ES-I3 (cell line): ENCODE measurements around the gene PLCH1.

Experiments
- H3K36me3 ChIP-seq: 2 replicates; pipeline ENCODE4 v1.6.1; 2013; ENCODE audit warnings: mild to moderate bottlenecking, low read length, control low read depth, moderate library complexity; ENCODE audit not compliant: insufficient read depth
- H3K4me1 ChIP-seq: 2 replicates; pipeline ENCODE4 v1.6.1; 2013; ENCODE audit warnings: mild to moderate bottlenecking, control low read depth, low read length; ENCODE audit not compliant: insufficient read depth
- H3K9ac ChIP-seq: 2 replicates; pipeline ENCODE4 v1.6.1; 2013; ENCODE audit warnings: low read depth, mild to moderate bottlenecking, low read length, moderate library complexity
- H3K9me3 ChIP-seq: 2 replicates; pipeline ENCODE4 v1.6.1; 2013; ENCODE audit warnings: mild to moderate bottlenecking, low read length, moderate library complexity; ENCODE audit not compliant: control insufficient read depth, insufficient read depth

Gene PLCH1

GRCh38 chr3:155362808-155363689 lies 381.8 kb downstream of the PLCH1 start:
- H3K9ac ChIP-seq: no peak overlapping the region
- H3K4me1 ChIP-seq: peaks cover 31% of the 10 kb centered on the region
- peaks cover 2% of the 10 kb centered on the region; the same call in 1 of the 2 replicates for H3K9me3 ChIP-seq
- H3K36me3 ChIP-seq: no peaks in the 10 kb centered on the region

DNA sequence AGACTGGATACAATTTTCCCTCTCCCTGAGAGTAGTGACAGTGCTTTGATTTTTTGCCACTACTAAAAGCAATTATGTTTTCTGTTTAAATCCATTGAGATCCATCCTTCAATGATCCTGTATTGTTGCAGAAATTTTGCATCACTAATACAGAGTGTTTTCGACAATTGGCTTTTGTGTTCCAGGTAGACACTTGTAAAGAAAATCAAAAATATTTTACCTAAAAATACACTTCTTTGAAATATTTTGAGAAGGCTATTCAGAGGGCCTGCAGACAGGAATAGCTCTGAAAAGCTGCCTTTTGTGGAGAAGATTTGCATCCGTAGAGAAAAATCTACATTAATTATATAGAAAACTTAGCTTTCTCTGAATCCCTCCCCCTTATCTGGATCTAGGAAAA lies 384.6 kb downstream of the PLCH1 start:
- Histone ChIP-seq H3K4me1 (peaks cover 25% of the 10 kb centered on the region), H3K36me3 (no peaks in the 10 kb centered on the region), H3K9me3 (peaks cover 2% of the 10 kb centered on the region; the same call in 1 of the 2 replicates), H3K9ac (no peak overlapping the region)

DNA sequence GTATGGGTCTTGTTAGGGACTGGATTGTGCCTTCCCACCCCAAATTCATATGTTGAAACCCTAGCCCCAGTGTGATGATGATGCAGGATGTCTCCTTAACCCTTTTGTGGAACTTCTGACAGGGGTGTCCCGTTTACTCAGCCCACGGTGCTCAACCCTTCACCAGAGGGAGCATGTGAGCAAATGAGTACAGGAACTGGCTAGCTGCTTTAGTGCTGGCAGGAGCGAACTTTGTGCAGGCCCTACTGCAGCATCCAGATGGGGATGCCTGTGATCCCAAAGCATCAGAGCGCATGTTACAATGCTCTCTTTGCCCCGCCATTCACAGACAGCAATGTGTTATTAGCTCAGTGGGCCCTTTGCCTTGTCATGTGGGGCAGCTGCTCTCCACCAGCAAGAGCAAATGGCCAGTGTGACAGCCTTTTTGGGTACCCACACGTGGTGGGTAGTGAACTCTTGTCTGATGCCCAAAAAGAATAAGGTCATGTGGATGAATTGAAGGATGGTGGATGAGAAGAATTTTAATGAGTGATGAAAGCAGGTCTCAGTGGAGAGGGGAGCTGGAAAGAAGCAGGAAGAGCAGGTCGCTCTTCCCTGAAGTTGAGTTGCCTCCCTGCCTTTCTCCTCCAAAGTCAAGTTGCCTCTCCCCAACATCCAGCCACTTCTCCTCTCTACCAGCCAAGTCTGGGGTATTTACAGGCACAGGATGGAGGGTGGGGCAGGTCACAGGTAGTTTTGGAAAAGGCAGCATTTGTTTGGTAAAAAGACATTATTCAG lies 388.1 kb downstream of the PLCH1 start:
- Histone ChIP-seq H3K9ac (no peak overlapping the region), H3K4me1 (peaks cover 13% of the 10 kb centered on the region; the same call in 1 of the 2 replicates), H3K9me3 (no peaks in the 10 kb centered on the region), H3K36me3 (no peaks in the 10 kb centered on the region)

DNA sequence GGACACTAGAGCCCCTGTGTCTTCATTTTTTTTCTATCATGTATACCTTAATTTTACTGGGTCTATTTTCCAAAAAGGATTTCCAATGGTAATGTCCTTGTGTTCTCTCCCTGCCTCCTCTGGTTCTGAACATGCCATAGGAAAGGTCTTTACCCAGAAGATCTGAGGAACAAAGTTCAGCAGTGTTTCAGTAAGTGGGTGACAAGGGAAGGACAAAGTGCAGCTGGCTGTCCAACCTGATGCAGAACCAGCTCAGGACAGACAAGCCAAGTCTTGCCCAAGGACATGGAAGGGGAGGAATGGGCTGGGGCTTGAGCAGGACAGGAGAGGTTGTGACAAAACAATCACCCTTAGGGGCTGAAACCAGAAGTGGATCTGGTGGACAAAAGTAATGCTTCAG lies 390.2 kb downstream of the PLCH1 start:
- Histone ChIP-seq H3K4me1 (peaks cover 5% of the 10 kb centered on the region; the same call in 1 of the 2 replicates), H3K36me3 (no peaks in the 10 kb centered on the region), H3K9ac (no peak overlapping the region), H3K9me3 (no peaks in the 10 kb centered on the region)

DNA sequence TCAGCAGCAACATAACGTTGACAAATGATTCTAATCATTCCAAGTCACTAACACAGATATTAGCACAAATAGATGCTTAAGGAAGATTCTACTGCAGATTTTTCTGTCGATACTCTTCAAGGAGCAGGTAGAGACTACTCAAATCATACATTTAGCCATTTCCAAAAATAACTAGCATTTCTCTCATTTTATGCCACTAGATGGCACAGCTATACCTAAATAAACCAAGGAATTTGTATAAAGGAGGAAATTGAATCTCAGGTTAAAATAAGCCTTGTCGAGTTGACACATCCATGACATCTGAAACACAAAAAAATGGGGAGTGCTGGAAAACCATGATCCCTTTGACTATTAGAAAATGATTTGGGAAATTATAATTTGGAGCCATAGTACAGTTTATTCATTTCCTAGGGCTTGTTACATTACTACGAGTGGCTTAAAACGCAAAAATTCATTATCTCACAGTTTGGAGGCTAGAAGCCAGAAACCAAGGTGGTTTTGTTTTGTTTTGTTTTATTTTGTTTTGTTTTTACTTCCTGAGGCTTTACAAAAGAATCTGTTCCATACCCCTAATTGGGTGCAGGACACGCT lies 391.9 kb downstream of the PLCH1 start:
- H3K9me3 ChIP-seq: no peaks in the 10 kb centered on the region
- H3K4me1 ChIP-seq: peaks cover 5% of the 10 kb centered on the region; the same call in 1 of the 2 replicates
- no peaks in the 10 kb centered on the region for H3K36me3 ChIP-seq
- H3K9ac ChIP-seq: no peak overlapping the region

- no peaks in the 10 kb centered on the region for H3K9me3 ChIP-seq
- H3K4me1 ChIP-seq: no peaks in the 10 kb centered on the region
- no peaks in the 10 kb centered on the region for H3K36me3 ChIP-seq
- H3K9ac ChIP-seq: no peak overlapping the region
Measured at GRCh38 chr3:155350571-155350970, 394.3 kb downstream of the PLCH1 start.

GRCh38 chr3:155347901-155348300 lies 397.0 kb downstream of the PLCH1 start:
- H3K9ac ChIP-seq: no peak overlapping the region
- H3K4me1 ChIP-seq: no peaks in the 10 kb centered on the region
- no peaks in the 10 kb centered on the region for H3K9me3 ChIP-seq
- H3K36me3 ChIP-seq: no peaks in the 10 kb centered on the region

DNA sequence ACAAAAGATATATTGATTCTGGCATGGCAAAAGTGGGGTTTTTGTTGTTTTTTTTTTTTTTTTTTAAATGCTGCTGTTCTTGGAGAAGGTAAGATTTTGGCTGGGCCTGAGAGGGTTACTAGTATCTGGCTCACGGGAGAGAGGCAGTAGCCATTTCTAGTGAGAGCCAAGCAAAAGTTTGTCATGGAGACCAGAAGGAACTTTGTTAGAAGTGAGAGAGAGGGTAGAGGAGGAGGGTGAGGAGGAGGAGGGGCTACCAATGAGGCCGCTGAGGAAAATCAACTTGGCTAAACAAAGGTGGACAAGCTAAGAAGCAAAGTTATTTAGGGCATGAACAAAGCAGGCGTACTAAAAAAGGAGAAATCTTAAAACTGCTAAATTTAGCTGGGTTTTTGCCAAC lies 402.5 kb downstream of the PLCH1 start:
- Histone ChIP-seq H3K36me3 (no peaks in the 10 kb centered on the region), H3K9ac (no peak overlapping the region), H3K4me1 (no peaks in the 10 kb centered on the region), H3K9me3 (no peaks in the 10 kb centered on the region)

GRCh38 chr3:155339052-155339451 lies 405.8 kb downstream of the PLCH1 start:
- Histone ChIP-seq H3K9ac (no peak overlapping the region), H3K36me3 (no peaks in the 10 kb centered on the region; the same call in 1 of the 2 replicates), H3K9me3 (no peaks in the 10 kb centered on the region), H3K4me1 (no peaks in the 10 kb centered on the region)

DNA sequence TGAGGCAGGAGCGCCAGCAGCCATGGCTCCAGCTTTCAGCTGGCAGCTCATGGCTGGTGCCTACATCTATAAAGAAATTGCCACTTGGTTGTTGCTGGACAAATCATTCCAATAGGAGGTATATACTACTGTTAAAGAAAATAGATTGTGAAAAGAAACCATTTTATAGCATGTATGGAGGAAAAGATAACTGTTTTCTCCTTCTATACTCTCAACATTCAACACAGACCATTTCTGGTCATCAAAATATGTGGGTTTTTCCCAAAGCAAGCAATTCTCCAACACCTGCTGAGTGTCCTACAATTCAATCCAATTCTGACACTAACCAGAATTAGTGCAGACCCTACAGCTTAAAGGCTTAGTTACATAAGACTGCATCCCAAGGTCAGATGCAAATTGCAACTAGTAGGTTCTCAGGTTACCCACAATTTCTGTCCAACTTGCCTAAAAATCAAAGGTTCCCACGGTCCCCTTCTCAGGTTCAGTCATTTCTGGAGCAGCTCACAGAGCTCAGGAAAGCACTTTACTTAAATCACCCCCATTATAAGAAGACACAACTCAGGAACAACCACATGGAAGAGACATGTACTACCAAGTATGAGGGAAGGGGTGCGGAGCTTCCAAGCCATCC lies 409.0 kb downstream of the PLCH1 start:
- H3K9me3 ChIP-seq: no peaks in the 10 kb centered on the region
- no peak overlapping the region for H3K9ac ChIP-seq
- no peaks in the 10 kb centered on the region for H3K4me1 ChIP-seq
- H3K36me3 ChIP-seq: no peaks in the 10 kb centered on the region; the same call in 1 of the 2 replicates

GRCh38 chr3:155334914-155335723 lies 409.8 kb downstream of the PLCH1 start:
- H3K9me3 ChIP-seq: no peaks in the 10 kb centered on the region
- no peak overlapping the region for H3K9ac ChIP-seq
- no peaks in the 10 kb centered on the region for H3K4me1 ChIP-seq
- no peaks in the 10 kb centered on the region; the same call in 1 of the 2 replicates for H3K36me3 ChIP-seq

DNA sequence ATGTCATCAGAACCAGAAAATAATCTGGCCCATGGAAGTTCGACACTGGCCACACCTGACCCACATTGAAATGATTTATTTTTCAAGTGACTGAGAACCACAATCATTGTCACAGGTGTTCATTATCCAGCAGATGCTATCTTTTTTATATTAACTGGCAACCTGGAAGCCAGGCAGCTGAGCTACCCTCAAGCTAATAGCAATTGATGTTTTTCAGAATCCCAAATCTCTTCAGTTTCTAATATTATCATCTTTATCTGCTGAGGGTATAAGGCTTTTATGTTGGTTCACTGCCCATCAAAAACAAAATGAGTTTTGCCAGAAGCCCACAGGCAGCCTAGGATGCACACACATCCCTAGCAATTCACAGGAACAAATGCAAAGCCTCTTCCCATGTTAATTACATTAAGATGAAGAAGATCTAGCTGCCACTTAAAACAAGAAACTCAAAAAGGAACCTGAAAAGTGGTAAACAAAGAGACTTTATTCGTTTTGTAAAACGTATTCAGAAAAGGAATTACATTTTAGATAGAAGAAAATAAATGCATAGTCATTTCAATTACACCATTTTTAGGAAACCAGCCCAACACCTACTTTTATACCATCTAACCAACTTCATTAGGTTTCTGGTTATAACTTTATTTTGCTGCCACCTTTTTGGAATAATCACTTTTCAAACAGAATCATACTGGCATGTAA lies 410.5 kb downstream of the PLCH1 start:
- Histone ChIP-seq H3K9me3 (no peaks in the 10 kb centered on the region), H3K4me1 (no peaks in the 10 kb centered on the region), H3K9ac (no peak overlapping the region), H3K36me3 (no peaks in the 10 kb centered on the region; the same call in 1 of the 2 replicates)

GRCh38 chr3:155332716-155333115 lies 412.2 kb downstream of the PLCH1 start:
- no peak overlapping the region for H3K9ac ChIP-seq
- H3K36me3 ChIP-seq: no peaks in the 10 kb centered on the region; the same call in 1 of the 2 replicates
- H3K4me1 ChIP-seq: no peaks in the 10 kb centered on the region
- no peaks in the 10 kb centered on the region for H3K9me3 ChIP-seq
